Stimulated activated memory B cell treated with anti-CD40 and anti-IgM and Interleukin-4, amounts not matched to agents 10 μg/mL and 1 μg/mL and 100 μg/mL, for 72 hours (primary cell): ENCODE data around the gene ALDOC.
A peak's percentile ranks its signal among the peaks of the same experiment; 100 is the strongest.
"Not testable (repeated sequence)": the region's sequence is repeated elsewhere in the genome, so short reads cannot be mapped to it uniquely, and the experiment has no call there.

Experiments used
- ATAC-seq: fragments of 150-1000 bp; cut with Tn5 transposase; 2 replicates; pipeline ENCODE4 v1.10.0; 2021
- H3K27ac Mint-ChIP-seq: one replicate; pipeline ENCODE4 v1.8.0; 2022; ENCODE audit warnings: mild to moderate bottlenecking, mixed read lengths
- H3K27me3 Mint-ChIP-seq: one replicate; pipeline ENCODE4 v1.8.0; 2022; ENCODE audit warnings: mixed read lengths
- H3K36me3 Mint-ChIP-seq: one replicate; pipeline ENCODE4 v1.8.0; 2022; ENCODE audit warnings: mixed read lengths
- H3K4me1 Mint-ChIP-seq: one replicate; pipeline ENCODE4 v1.8.0; 2022; ENCODE audit warnings: mixed read lengths
- H3K4me3 Mint-ChIP-seq: one replicate; pipeline ENCODE4 v1.8.0; 2022; ENCODE audit warnings: mild to moderate bottlenecking, moderate library complexity, mixed read lengths
- H3K9me3 Mint-ChIP-seq: one replicate; pipeline ENCODE4 v1.8.0; 2022; ENCODE audit warnings: mixed read lengths

ALDOC gene

DNA sequence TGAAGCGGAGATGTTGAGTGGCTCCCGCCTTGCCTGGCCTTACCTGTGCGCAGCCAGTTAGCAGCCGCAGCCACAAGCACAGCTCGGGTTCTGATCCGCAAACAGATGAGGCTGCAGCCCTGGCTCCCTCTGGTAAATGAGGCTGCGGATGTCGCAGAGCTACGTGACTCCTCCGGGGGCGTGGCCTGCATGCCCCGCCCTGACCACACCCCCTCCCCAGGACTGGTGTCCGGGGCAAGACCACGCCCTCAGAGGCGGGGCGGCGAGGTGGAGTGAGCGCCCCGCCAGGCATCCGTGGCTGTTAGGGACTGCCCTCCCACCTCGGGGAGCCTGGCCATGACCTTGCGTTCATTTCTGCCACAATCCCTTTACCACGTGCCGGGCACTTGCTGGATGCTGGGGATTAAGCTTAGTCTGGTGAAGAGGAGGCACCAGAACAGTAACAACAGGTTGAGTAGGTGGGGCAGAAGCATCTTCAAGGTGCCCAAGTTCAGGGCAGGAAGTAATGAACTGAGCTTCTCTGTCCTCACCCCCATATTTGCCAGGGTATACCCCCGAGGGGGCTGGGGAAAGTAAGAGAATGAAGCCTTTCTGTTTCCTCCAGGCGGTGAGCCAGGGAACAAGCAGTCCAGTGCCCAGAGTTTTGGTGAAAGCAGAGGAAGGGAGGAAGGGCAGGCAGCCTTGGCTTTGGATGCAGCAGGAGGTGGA lies at the start of gene ALDOC:
ALDOC (minus strand) TSS at position 138 of the 708 bp plus-strand sequence. CDS start 1,363 bp downstream, outside the sequence.
- Mint-ChIP-seq H3K4me1 (peaks cover 28% of the 10 kb centered on the region), H3K4me3 (peak within 1 kb of the TSS; percentile 81), H3K27me3 (no peaks in the 10 kb centered on the region)

DNA sequence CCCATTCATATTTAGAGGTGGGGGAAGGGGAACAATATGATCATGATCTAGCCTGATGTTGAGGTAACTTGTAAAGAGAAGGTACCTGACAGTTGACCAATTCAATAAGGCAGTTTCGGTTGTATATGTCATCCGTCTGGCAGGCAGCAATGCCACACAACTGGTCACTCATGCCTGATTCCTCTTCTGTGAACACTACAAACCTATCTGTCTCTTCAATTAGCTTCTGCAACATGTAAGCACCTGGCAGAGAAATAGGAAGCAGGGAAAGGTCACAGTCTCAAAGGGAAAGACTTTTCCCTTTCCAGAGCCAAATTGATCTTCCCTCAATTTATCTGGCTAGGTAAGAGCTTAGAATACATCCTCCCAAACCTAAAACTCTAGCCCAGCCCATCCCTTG lies 47.5 kb upstream of the ALDOC start:
- Mint-ChIP-seq H3K4me3 (no peak overlapping the region), H3K36me3 (peaks cover 92% of the 10 kb centered on the region), H3K9me3 (no peaks in the 10 kb centered on the region), H3K4me1 (peaks cover 14% of the 10 kb centered on the region), H3K27me3 (no peaks in the 10 kb centered on the region), H3K27ac (no peak overlapping the region)
- ATAC-seq = no peak

More for the DNA sequence above, at the start of gene ALDOC:
- peak; percentile 99 for ATAC-seq
- Mint-ChIP-seq H3K36me3 (peaks cover 15% of the 10 kb centered on the region), H3K27ac (peak within 1 kb of the TSS; percentile 86), H3K9me3 (no peaks in the 10 kb centered on the region)

DNA sequence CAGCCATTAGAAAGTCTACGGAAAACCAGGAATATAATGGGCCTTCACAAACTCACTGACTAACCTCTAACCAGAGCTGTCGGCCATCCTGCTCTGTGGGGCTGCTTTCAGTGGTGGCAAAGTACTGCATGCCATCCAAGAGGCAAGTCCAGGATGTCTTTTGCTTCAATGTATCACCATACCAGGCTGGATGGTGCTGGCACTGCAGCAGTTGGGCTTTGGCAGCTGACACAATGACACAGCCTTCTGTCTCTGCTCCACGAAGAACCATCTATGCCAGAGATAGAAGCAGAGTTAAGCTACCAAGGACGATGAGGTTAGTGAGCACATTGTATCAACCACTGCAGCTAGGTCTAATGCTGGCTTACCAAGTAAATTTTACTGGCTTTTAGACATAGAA lies 47.0 kb upstream of the ALDOC start:
- Mint-ChIP-seq H3K4me3 (no peak overlapping the region), H3K4me1 (peaks cover 14% of the 10 kb centered on the region), H3K27me3 (no peaks in the 10 kb centered on the region), H3K9me3 (no peaks in the 10 kb centered on the region), H3K36me3 (peaks cover 94% of the 10 kb centered on the region), H3K27ac (no peak overlapping the region)
- ATAC-seq = no peak

DNA sequence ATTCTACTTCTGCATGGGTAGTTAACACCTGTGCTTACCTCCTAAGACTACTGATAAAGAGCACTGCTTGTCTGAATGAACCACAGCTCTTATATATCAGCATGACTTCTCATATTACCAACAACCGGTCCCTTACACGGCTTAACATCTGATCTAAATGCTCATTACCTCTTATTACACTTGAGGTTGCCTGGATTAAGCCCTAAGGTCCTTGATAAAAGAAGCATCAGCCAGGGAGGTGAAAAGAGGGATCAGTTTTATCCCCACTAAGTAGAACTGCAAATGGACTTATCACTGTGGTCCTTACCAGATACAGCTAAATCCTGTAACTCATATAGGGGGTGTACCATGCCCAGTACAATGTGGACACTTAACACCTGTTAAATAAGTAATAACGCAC lies 45.5 kb upstream of the ALDOC start:
- Mint-ChIP-seq H3K4me3 (no peak overlapping the region), H3K4me1 (peaks cover 14% of the 10 kb centered on the region)

DNA sequence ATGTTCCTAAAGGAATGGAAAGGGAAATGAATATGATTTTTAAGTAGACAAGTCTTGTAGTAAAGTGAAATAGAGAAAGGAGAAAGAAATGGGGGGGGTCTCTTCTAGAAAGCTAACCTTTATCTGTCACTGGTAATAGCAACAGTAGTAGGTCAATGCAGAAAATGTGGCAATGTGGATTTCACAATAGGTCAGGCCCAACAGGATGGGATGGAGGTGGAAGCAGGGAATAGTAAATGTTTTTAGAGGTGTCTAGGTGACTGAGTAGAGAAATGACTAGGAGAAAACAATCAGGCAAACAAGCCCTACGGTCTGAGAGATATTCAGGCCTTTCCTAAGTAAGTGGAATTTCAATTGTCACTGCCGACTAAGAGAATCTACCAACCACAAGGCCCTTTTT lies 43.3 kb upstream of the ALDOC start:
- H3K27ac Mint-ChIP-seq = no peak overlapping the region
- no peak for ATAC-seq
- no peaks in the 10 kb centered on the region for H3K27me3 Mint-ChIP-seq
- no peaks in the 10 kb centered on the region for H3K9me3 Mint-ChIP-seq
- H3K4me1 Mint-ChIP-seq = peaks cover 20% of the 10 kb centered on the region
- H3K36me3 Mint-ChIP-seq = peaks cover 89% of the 10 kb centered on the region
- H3K4me3 Mint-ChIP-seq = no peak overlapping the region

More for the DNA sequence above, 45.5 kb upstream of the ALDOC start:
- ATAC-seq = no peak
- no peaks in the 10 kb centered on the region for H3K9me3 Mint-ChIP-seq
- no peak overlapping the region for H3K27ac Mint-ChIP-seq
- H3K36me3 Mint-ChIP-seq = peaks cover 87% of the 10 kb centered on the region
- H3K27me3 Mint-ChIP-seq = no peaks in the 10 kb centered on the region

DNA sequence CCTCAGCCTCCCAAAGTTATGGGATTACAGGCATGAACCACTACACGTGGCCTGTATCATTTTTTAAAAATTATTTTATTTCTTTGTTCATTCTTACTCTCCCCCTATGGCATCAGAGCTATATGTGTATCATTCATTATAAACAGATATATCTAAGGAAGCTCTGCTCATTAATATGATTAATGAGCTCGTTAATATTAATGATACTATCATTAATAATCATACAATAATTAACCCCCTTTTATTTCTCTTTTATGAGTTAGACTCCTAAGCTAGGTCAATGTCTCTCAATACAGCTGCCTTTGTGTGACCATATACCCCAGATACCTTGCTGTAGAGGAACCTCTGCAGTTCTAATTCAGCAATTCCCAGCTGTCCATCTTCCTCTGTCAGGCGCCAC lies 41.8 kb upstream of the ALDOC start:
- Mint-ChIP-seq H3K36me3 (peaks cover 90% of the 10 kb centered on the region), H3K4me3 (no peak overlapping the region), H3K9me3 (no peaks in the 10 kb centered on the region), H3K27ac (no peak overlapping the region), H3K4me1 (peaks cover 23% of the 10 kb centered on the region), H3K27me3 (no peaks in the 10 kb centered on the region)
- ATAC-seq = no peak

DNA sequence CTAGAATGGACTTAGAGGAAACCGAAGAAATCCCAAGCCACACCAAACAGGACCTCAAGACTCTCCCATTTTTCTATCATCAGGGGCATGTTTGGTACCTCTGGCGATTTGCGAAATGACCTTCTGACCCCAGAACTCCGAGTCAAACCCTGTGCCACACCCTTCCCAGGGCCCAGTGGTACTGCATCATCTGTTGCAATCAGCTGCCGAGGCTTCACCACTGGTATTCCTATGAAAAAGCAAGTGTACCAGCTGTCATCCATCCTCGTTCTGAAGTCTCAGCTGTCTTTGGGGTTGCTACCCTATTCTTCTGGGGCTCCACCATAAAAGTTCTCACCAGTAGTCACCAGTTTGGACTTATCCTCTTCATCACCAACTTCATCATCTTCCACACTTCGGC lies 39.6 kb upstream of the ALDOC start:
- Mint-ChIP-seq H3K27ac (peak overlapping the region; percentile 30), H3K9me3 (no peaks in the 10 kb centered on the region), H3K27me3 (no peaks in the 10 kb centered on the region), H3K4me1 (peaks cover 36% of the 10 kb centered on the region), H3K4me3 (no peak overlapping the region), H3K36me3 (peaks cover 70% of the 10 kb centered on the region)
- ATAC-seq = no peak

DNA sequence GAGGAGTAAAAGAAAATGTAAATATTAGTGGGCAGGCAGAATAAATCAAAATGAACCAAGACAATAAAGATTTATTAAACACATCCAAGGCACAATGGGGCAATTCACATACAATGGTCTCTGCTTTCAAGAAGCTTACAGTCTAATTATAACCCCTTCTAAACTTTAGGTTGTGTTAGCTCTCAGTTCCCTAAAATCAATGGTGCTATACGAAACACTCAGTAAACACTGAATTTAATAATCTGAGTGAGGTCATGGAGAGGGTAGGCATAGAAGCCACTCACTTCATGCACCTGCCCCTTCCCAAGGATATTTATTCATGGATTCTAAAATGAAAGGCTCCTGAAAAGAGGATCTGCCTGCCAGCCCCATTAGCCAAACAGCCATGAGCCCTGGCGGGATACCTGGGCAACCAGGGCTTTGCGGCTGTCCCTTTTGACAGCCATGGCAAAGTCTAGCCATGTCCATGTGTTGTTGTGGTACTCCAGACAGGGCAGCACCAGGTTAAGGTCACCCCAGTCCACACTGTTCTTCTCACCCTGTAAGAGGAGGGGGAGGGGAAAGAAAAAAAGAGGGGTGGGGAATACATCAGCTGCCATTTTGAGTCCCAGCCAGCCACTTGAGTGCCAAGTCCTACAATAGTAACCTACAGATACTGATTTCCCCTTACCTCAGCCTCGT lies 38.7 kb upstream of the ALDOC start:
- Mint-ChIP-seq H3K36me3 (peaks cover 66% of the 10 kb centered on the region), H3K4me3 (no peak overlapping the region), H3K27me3 (no peaks in the 10 kb centered on the region), H3K4me1 (peaks cover 36% of the 10 kb centered on the region), H3K9me3 (no peaks in the 10 kb centered on the region), H3K27ac (peak overlapping the region; percentile 27)
- ATAC-seq = no peak

DNA sequence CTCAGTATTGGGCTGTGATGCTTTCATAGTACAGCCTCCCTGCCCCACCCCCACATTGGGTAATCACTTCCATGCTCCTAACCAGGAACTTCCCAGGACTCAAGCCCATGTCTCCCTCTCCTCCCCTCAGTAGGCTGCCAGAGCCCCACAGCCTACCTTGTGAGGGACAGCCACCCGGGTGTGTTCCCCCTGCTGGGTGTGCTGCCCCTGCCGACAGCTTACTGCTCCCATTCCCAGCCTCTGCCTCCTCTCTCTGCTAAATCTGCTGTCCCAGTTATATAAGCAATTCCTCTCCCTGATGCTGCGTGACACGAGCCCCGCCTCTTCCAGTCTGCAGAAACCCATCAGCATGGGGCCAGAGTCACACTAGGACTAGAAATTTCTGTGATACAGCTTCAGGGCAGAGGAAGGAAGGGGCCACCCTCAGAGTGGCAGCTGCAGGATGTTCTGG lies 37.3 kb upstream of the ALDOC start, which contains the start of gene RSKR:
RSKR (minus strand) TSS at position 255 of the 451 bp plus-strand sequence; CDS start at position 231, 24 bp downstream.
- Mint-ChIP-seq H3K4me3 (no peak within 1 kb of the TSS), H3K36me3 (peaks cover 60% of the 10 kb centered on the region), H3K4me1 (peaks cover 36% of the 10 kb centered on the region), H3K27ac (peak within 1 kb of the TSS; percentile 69), H3K27me3 (no peaks in the 10 kb centered on the region), H3K9me3 (no peaks in the 10 kb centered on the region)
- ATAC-seq = no peak

DNA sequence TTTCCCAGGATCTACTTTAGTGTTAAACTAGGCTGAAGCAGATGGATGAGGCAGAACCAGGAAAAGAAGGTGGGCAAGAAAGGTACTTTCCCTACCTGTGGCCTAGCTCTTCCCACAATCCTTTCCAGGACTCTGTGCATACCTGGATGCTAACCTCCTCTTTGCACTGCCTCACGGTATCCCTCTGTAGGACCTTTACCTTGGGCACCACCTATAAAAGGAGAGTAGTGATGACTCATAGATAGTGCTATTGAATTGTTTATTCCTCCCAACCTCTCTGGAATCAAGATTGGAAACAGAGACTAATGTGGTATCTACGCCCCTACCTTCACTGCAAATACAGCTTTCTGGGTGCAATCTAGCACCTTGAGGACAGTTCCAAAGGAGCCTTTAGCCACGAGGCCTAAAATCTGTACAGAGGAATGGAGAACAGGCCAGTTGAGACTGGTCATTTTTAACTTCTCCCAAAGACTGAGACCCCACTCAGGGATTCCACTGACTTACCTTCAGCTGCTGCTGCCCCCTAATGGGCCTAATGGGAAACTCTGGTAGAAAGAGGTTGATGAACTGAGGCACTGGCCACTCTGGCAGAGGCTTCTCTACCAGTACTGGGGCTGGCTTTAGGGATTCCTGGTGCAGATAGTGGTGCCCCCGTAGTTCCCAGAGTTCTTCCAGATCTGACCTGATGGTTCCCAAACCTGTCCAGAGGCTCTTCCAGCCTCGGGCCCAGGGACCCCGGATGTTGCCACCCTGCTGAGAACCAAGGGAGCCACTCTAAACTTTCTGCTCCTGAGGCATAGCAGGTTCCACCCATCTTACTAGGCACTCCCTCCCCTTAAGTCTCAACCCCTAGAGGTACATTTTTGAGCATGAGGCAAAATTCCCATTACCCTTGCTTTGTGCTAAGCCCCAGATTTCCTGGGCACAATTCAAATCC lies 36.5 kb upstream of the ALDOC start:
- H3K27ac Mint-ChIP-seq = peak overlapping the region; percentile 69
- peaks cover 55% of the 10 kb centered on the region for H3K36me3 Mint-ChIP-seq
- peaks cover 36% of the 10 kb centered on the region for H3K4me1 Mint-ChIP-seq
- no peaks in the 10 kb centered on the region for H3K27me3 Mint-ChIP-seq
- H3K4me3 Mint-ChIP-seq = no peak overlapping the region
- ATAC-seq = no peak
- no peaks in the 10 kb centered on the region for H3K9me3 Mint-ChIP-seq

DNA sequence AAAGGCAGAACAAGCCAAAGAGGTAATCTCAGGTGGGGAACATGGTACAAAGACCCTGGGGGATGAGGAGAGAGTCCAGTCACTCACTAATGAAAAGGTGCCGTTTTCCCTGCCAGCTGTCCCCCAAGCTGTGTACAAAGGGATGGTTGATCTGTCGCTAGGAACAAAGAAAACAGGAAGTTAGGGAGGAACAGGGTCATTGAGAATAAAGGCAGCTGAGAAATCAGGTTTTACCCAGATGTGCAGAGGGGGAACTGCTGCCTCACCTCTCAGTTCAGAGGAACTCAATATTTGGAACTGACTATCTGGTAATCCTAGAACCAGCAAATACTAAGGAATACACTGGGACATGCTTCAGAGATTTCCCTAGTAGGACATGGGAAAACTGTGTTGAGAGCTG lies 35.8 kb upstream of the ALDOC start:
- H3K4me3 Mint-ChIP-seq = no peak overlapping the region
- peaks cover 36% of the 10 kb centered on the region for H3K4me1 Mint-ChIP-seq
- peak overlapping the region; percentile 69 for H3K27ac Mint-ChIP-seq
- no peak for ATAC-seq
- H3K27me3 Mint-ChIP-seq = no peaks in the 10 kb centered on the region
- no peaks in the 10 kb centered on the region for H3K9me3 Mint-ChIP-seq
- H3K36me3 Mint-ChIP-seq = peaks cover 54% of the 10 kb centered on the region

DNA sequence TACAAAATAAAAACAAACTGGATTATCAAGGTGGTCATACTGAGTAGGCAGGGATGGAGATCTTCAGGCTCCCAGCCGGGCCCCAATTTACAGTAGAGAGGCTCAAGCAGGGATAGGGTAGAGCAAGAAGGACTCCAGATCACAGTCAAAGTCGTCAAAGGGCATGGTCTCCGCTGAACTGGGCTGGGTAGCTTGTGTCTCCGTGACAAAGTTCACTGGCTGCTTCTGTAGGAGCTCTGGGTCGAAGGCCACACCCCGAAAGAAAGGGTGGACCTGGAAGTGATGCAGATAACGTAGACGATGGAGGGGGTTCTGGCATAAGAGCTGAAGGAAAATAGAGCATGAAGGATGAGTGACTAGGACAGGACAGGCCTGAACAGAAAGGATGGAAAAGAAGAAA lies 33.7 kb upstream of the ALDOC start:
- no peak for ATAC-seq
- H3K27ac Mint-ChIP-seq = no peak overlapping the region
- H3K4me3 Mint-ChIP-seq = no peak overlapping the region
- H3K27me3 Mint-ChIP-seq = no peaks in the 10 kb centered on the region
- no peaks in the 10 kb centered on the region for H3K9me3 Mint-ChIP-seq
- H3K36me3 Mint-ChIP-seq = peaks cover 33% of the 10 kb centered on the region
- H3K4me1 Mint-ChIP-seq = peaks cover 23% of the 10 kb centered on the region

DNA sequence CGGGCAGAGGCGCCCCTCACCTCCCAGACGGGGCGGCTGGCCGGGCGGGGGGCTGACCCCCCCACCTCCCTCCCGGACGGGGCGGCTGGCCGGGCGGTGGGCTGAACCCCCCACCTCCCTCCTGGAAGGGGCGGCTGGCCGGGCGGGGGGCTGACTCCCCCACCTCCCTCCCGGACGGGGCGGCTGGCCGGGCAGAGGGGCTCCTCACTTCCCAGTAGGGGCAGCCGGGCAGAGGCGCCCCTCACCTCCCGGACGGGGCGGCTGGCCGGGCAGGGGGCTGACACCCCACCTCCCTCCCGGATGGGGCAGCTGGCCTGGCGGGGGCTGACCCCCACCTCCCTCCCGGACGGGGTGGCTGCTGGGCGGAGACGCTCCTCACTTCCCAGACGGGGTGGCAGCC lies 27.3 kb upstream of the ALDOC start:
- H3K4me1 Mint-ChIP-seq, H3K27me3 Mint-ChIP-seq, H3K27ac Mint-ChIP-seq, ATAC-seq, H3K9me3 Mint-ChIP-seq, H3K4me3 Mint-ChIP-seq: not testable (repeated sequence)
- peaks cover 19% of the 10 kb centered on the region for H3K36me3 Mint-ChIP-seq

DNA sequence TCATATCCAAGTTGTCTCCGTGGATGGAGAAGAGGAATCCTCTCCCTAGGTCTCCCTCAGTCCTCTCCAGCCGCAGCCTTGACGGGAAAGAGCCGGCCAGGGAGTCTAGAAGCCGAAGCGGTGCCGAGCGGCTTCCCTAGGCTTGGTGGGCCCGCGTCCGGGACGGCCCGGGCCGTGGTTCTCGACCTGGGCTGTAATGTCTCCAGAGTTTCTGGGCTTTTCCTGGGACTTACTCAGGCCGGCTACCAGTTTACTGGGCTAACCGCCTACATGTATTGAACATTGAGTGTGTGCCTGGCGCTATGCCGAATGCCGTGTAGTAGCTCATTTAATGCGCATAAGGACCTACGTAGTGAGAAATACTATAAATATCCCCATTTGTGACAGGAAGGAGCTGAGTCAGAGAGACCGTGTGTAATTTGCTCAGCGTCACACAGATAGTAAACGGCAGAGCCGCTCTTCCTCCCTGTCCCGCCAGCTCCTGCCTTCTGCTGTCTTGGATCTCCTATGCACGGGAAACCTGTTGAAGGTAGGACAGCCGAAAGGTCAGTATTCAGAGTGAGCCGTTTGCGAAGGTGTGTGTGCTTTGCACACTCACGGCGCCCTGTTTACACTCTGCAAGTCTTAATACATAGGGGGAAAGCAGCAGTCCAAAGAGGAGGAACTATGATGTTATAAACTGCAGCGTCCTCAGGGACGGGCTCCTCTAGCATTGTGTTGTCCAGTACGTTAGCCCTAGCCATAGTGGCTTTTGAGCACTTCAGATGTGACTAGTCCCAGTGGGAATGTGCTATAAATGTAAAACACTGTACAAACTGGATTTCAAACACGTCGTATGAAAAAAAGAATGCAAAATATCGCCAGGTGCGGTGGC lies 22.9 kb upstream of the ALDOC start:
- Mint-ChIP-seq H3K27me3 (no peaks in the 10 kb centered on the region), H3K27ac (peak overlapping the region; percentile 93), H3K36me3 (peaks cover 12% of the 10 kb centered on the region), H3K4me3 (peak overlapping the region; percentile 94), H3K4me1 (peaks cover 27% of the 10 kb centered on the region), H3K9me3 (no peaks in the 10 kb centered on the region)
- ATAC-seq = peak; percentile 80
